ENCODE measurements around the gene PRKD1.

DNA sequence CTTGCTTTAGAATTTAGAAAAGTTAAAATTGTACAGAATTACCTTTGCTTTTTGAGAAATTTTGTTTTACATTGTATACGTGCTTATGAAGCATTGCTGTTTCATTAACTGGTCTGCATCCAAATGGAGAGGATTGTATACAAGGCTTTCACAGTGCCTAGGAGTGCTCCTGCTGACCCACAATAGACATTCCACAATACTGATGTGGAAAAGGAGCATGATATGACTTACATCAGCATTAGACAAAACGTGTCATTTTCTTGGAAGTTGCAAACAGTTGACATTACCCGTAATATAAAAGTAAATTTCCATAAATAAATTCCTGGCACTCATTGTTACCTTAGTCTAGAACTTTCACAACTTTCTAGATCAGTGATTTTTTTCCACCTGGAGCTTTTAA is 1.9 kb downstream of the PRKD1 start:
- TF ChIP-seq POLR2AphosphoS5 (IDR thresholded peaks at IDR 0.05; ENCODE audit: low read depth, low read length) (no peak), TAF1 (IDR thresholded peaks at IDR 0.05; ENCODE audit: low read depth, low read length) (no peak), SPI1 (IDR thresholded peaks at IDR 0.05; ENCODE audit: low read depth, low read length) (no peak), POLR2A (IDR thresholded peaks at IDR 0.05; ENCODE audit: low read depth, low read length) (no peak)
